Transverse colon (tissue), 4 donors: Measurements from ENCODE around the gene BEST4. TPM values are rescaled to one million over a fixed set of nuclear protein-coding genes. Genes with fewer than 3 reads are reported as not detected.
"Not testable (repeated sequence)": the region's sequence is repeated elsewhere in the genome, so short reads cannot be mapped to it uniquely, and the experiment has no call there.

ENCODE experiments used
- DNase-seq: peaks from one replicate; pipeline ENCODE4 v3.0.0-alpha.2; 2019
- H3K27ac ChIP-seq, 4 donors: fragments of 200-600 bp; sonication (generic); 2 replicates each; pipeline ENCODE4 v1.5.1; 2016 to 2018; ENCODE audit warnings: inconsistent platforms in 4 of 4
- H3K27me3 ChIP-seq: fragments of 200-600 bp; sonication (generic); 2 replicates; pipeline ENCODE4 v1.5.1; 2017; ENCODE audit warnings: inconsistent platforms
- H3K36me3 ChIP-seq, 4 donors: fragments of 200-600 bp; sonication (generic); 2 replicates each; pipeline ENCODE4 v1.5.1; 2017 to 2019; ENCODE audit warnings: inconsistent platforms in 4 of 4
- H3K4me1 ChIP-seq, 4 donors: fragments of 200-600 bp; sonication (generic); 2 replicates each; pipeline ENCODE4 v1.5.1; 2017 to 2020; ENCODE audit warnings: inconsistent platforms in 4 of 4
- H3K4me3 ChIP-seq, 4 donors: fragments of 200-600 bp; sonication (generic); 1 replicate in 1 of 4; 2 replicates in 3 of 4; pipeline versions ENCODE4 v1.5.1 to v1.6.1; 2017 to 2019; ENCODE audit warnings: inconsistent platforms in 4 of 4
- H3K9me3 ChIP-seq, 2 donors: fragments of 200-600 bp; sonication (generic); 2 replicates each; pipeline ENCODE4 v1.5.1; 2017 to 2019; ENCODE audit warnings: inconsistent platforms in 2 of 2
- CTCF ChIP-seq, 5 experiments: fragments of 200-600 bp in 3 of 5; fragments of 450-650 bp in 2 of 5; sonication (generic) in 3 of 5; IDR thresholded peaks; 1 replicate in 2 of 5; 2 replicates in 3 of 5; pipeline ENCODE4 v1.5.1; 2016 to 2017; ENCODE audit warnings: antibody characterized with exemption in 5 of 5, inconsistent platforms in 3 of 5, mild to moderate bottlenecking in 2 of 5, moderate library complexity in 1 of 5
- EP300 ChIP-seq: sonication (generic); formaldehyde crosslinking; IDR thresholded peaks from one replicate; pipeline ENCODE4 v1.6.1; 2017; ENCODE audit warnings: antibody characterized with exemption, low read depth
- POLR2A ChIP-seq: fragments of 450-650 bp; IDR thresholded peaks from one replicate; pipeline ENCODE4 v1.6.1; 2016; ENCODE audit warnings: antibody characterized with exemption, mild to moderate bottlenecking, moderate library complexity
- POLR2AphosphoS5 ChIP-seq, 3 donors: sonication (generic); formaldehyde crosslinking; IDR thresholded peaks; one replicate each; pipeline ENCODE4 v1.6.1; 2016; ENCODE audit warnings: antibody characterized with exemption in 3 of 3
- WGBS, 2 donors: methylation state at CpG; one replicate each; pipeline ENCODE4 v1.1.5; 2018; ENCODE audit warnings: low coverage in 1 of 2; 5-methylcytosine and 5-hydroxymethylcytosine counted together
- in situ Hi-C, 4 donors: fragments of 200-750 bp; cut with MboI; loops; one replicate each; pipeline versions ENCODE4 v1.15.0 to v1.15.1; 2017; ENCODE audit warnings: low sequenced_read_pairs in 3 of 4, low pct_ligation_motif_present in 1 of 4, low pct_unique_long_range_greater_than_20kb in 1 of 4
- intact Hi-C: fragments of 100-400 bp; cut with DNase I; formaldehyde crosslinking; loops from one replicate; pipeline ENCODE4 v1.15.1; 2023; ENCODE audit warnings: low total_unique reads
- total RNA-seq, 4 donors: library from RNA; depleted of rRNA; stranded (reverse); fragments of >200 nt; gene quantifications; one replicate each; pipeline ENCODE4 v1.1.0, GENCODE V29; 2016

Gene BEST4
- total RNA-seq, 4 donors from 2014 or later: 48.8 to 208 (median 92.3) TPM

- peak; percentile 30 for DNase-seq
- H3K27me3 ChIP-seq: no peaks in the 10 kb centered on the region
- 59% methylated on average over 23 of the region's 24 CpGs; no CpG with 5 or more reads in 1 of the 2 donors for whole genome bisulfite sequencing, 2 donors
- no peaks in the 10 kb centered on the region for H3K9me3 ChIP-seq
- H3K27ac ChIP-seq: peak overlapping the region in 1 of 4 donors; percentile 14
- intact Hi-C loops (no loop called here), in situ Hi-C loops (loop anchor here in 3 of 4 donors (25.0 kb wide), 3 partner anchors 186 to 661 kb away; partner anchors contain the start of genes HECTD3 (in 1 of the 3), TESK2 (in 1 of the 3) and UROD (in 1 of the 3))
- no peak overlapping the region for H3K4me3 ChIP-seq
- H3K36me3 ChIP-seq: no peaks in the 10 kb centered on the region
- H3K4me1 ChIP-seq: no peaks in the 10 kb centered on the region
- TF ChIP-seq EP300 (no peak), CTCF (IDR thresholded peaks at IDR 0.05) (no peak), POLR2A (no peak), POLR2AphosphoS5 (IDR thresholded peaks at IDR 0.05) (no peak)
These were observed 38.6 kb upstream of the BEST4 start for GRCh38 chr1:44826375-44827196.

GRCh38 chr1:44824392-44824791, 36.4 kb upstream of the BEST4 start:
- intact Hi-C loops, DNase-seq, H3K36me3 ChIP-seq, H3K4me3 ChIP-seq, H3K27me3 ChIP-seq, H3K9me3 ChIP-seq, in situ Hi-C loops, H3K27ac ChIP-seq: not testable (repeated sequence)
- WGBS, 2 donors: 89 to 93% methylated on average over 4 to 6 of the region's 6 CpGs
- H3K4me1 ChIP-seq: peaks cover under 1 to 13% (median 4%) of the 10 kb centered on the region in 4 donors

- WGBS, 2 donors: 80% methylated on average over 15 of the region's 15 CpGs; no CpG with 5 or more reads in 1 of the 2 donors
- Histone ChIP-seq H3K36me3 (no peaks in the 10 kb centered on the region), H3K4me3 (no peak overlapping the region), H3K27me3 (no peaks in the 10 kb centered on the region), H3K27ac (no peak overlapping the region), H3K4me1 (peaks cover 3 to 23% (median 12%) of the 10 kb centered on the region in 4 donors), H3K9me3 (no peaks in the 10 kb centered on the region)
- DNase-seq: peak; percentile 13
- TF ChIP-seq EP300: no peak
- TF ChIP-seq CTCF (IDR thresholded peaks at IDR 0.05): no peak
- TF ChIP-seq POLR2A: no peak
- no peak for TF ChIP-seq POLR2AphosphoS5 (IDR thresholded peaks at IDR 0.05)
- in situ Hi-C loops (no loop called here), intact Hi-C loops (no loop called here)
These were observed 35.0 kb upstream of the BEST4 start for GRCh38 chr1:44822981-44823451.

GRCh38 chr1:44822131-44822701, 34.2 kb upstream of the BEST4 start:
- Histone ChIP-seq H3K9me3 (no peaks in the 10 kb centered on the region), H3K27ac (no peak overlapping the region), H3K4me3 (no peak overlapping the region), H3K4me1 (peaks cover 3 to 23% (median 12%) of the 10 kb centered on the region in 4 donors), H3K36me3 (no peaks in the 10 kb centered on the region), H3K27me3 (no peaks in the 10 kb centered on the region)
- 86% methylated on average over 6 of the region's 6 CpGs; no CpG with 5 or more reads in 1 of the 2 donors for WGBS, 2 donors
- TF ChIP-seq POLR2A: no peak
- TF ChIP-seq EP300: no peak
- no peak for TF ChIP-seq CTCF (IDR thresholded peaks at IDR 0.05)
- TF ChIP-seq POLR2AphosphoS5 (IDR thresholded peaks at IDR 0.05): no peak
- no peak for DNase-seq
- in situ Hi-C loops (no loop called here), intact Hi-C loops (no loop called here)
